ENCODE measurements around the gene SMIM43.

Gene SMIM43

GRCh38 chr4:121778991-121779628 is 14.1 kb upstream of the SMIM43 start:
- DNase-seq = no peak

- DNase-seq = no peak
Measured at GRCh38 chr4:121777625-121778024, 12.7 kb upstream of the SMIM43 start.

- DNase-seq = no peak
Measured at GRCh38 chr4:121776610-121777401, 11.8 kb upstream of the SMIM43 start.

- DNase-seq = no peak
Measured at GRCh38 chr4:121773883-121774282, 8.9 kb upstream of the SMIM43 start.

DNA sequence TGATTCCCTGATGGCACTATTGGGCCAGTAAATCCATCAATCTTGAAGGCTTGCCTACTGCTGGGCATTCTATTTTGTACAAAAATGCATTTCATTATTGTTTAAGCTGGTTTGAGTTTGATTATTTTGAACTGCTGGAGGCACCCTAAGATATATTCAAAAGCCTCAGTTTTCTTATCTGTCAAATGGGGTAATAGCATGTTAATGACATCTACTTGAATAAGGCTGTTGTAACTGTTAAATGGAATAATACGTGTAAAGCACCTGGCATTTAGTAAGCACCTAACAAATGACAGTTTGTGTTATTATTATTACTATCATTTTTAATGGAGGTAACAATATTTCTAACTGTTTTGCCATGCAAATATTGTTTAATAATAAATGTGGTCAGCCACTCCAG is 6.9 kb upstream of the SMIM43 start:
- no peak for DNase-seq

DNA sequence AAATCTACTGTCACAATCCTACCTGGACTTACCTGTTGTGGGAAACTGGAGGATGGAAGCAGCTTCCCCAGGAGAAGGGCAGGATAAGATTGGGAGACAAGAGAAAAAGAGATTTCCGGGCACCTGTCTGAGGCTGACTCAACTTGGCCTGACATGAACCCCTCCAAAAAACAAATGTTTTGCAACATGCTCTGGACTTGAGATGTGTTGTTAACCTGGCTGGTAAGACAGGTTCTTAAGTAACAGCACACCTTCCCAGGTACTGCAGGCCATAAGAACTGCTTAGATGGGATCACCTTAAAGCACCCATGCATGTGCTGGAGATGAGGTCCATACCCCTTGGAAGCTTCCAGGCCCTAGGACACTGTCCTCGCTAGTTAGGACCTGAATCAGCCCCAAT is 4.4 kb upstream of the SMIM43 start:
- DNase-seq = no peak

DNA sequence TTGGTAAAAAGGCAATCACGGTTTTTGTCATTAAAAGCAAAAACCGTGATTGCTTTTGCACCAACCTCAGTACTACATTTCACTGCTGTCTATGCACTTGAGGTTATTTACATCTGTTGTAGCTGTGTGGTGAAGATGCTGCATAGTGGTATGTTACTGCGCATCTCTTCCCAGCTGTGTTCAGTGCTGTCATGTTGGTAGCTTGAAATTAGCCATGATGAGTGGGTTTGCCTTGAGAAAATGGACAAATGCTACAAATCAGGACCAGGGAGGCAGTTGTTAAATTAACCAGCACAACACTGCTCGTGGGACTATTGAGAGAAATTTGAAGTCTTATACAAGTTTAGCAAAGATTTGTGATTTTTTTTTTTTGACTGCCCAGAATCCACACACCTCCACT is 2.2 kb upstream of the SMIM43 start:
- no peak for DNase-seq

GRCh38 chr4:121765971-121766538 is 1.1 kb upstream of the SMIM43 start:
- DNase-seq = no peak

DNA sequence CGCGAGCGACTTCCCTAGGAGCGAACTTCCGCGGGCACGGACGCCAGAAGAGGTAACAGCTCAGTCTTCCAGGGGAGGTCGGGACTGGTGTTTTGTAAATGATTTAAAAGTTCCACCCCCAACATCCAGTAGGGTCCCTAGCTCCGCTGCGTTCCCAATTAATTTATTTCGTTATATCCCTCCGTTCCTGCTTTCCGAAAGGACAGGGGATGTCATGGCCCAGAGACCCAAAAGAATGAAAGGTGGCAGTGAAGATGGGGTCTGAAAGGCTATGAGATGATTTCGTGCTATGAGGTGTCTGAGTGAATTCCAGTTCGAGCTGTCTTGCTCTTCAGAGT is 373 bp upstream of the SMIM43 start:
- no peak for DNase-seq

GRCh38 chr4:121764303-121764701 is 662 bp downstream of the SMIM43 start:
- DNase-seq = no peak

DNA sequence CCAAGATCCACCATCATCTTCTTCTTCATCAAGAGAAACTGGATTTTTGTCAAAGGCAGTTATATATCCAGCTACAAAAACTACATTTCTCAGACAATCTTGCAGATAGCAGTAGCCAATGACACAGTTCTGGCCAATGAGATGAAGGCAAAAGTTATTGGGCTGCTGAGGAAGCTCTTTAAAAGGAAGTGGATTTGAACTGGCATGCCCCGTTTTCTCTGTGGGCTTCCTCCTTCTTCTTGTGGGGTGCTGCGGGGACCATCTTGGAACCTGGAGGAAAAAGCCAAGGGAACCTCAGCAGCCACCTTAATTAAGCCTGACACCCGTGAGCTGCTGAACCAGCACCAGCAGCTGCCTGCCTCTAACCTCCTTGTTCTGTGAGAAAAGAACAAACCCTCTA is 4.8 kb downstream of the SMIM43 start:
- DNase-seq = no peak

DNA sequence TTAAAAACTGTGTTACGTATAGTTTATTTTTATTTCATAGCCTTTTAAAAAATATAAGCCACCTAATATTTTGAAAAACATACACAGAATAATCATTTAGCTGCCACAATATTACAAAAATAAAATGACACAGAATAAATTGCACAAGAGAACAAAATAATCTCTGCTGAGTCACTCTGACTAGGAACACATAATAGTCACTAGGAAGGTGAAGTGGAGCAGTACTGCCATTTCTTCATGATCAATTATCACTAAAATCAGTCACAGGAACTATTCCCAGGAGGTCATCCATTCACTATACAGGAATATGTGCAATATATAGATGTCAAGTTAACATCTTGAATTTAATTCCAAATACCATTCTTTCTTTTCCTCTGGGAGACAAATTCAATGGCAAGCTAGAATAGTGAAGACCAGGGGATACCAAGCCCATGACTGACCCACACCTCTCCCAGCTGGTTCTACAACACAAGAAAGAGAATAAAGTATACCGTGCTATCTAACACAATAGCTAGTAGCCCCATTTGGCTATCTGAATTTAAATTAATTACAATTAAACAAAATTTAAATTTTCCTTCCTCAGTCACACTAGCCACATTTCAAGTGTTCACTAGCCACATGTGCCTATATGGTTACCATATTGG is 5.9 kb downstream of the SMIM43 start:
- DNase-seq = no peak

DNA sequence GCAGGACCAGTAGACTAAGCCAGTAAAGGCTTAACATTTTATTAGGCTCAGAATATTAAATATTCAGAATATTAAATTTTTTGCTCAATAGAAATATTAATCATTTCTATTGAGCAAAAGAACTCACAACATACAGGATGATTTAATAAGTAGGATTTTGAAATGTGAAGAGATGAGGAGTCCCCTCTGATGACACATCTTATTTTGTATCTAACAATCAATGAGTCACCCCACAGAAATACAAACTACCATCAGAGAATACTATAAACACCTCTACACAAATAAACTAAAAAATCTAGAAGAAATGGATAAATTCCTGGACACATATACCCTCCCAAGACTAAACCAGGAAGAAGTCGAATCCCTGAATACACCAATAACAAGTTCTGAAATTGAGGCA is 12.8 kb downstream of the SMIM43 start:
- DNase-seq = peak; percentile 58

DNA sequence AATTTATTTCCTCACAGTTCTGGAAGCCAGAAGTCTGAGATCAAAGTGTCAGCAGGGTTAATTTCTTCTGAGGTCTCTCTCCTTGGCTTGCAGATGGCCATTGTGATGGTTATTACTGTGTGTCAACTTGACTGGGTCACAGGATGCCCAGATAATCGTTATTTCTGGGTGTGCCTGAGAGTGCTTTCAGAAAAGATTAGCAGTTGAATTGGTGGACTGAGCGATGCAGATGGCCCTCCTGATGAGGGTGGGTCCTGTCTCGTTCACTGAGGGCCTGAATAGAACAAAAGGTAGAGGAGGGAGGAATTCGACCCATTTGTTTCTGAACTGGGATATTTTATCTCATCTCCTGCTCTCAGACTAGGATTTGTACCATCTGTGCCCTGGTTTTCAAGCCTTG is 15.7 kb downstream of the SMIM43 start:
- no peak for DNase-seq

DNA sequence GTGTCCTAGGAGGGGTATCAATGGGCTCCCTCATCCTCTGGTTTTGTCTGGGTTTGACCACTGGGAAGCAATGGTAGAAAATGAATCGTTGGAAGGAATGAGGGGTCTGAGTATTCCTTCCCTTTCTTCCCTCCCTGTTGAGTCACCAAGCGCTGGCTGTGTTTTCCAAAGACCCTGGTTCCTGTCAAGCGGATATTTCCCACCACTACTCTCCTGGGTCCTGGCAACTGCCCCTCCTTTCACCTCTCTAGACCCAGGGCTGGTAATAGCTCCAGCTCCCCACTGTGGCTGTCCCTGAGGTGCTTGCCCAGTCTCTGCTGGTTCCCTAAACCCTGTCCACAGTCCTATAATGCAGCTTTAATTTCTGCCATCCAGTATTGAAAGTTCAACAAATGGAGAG is 22.2 kb downstream of the SMIM43 start:
- no peak for DNase-seq

- DNase-seq = no peak
Measured at GRCh38 chr4:121741751-121742150, 23.2 kb downstream of the SMIM43 start.

DNA sequence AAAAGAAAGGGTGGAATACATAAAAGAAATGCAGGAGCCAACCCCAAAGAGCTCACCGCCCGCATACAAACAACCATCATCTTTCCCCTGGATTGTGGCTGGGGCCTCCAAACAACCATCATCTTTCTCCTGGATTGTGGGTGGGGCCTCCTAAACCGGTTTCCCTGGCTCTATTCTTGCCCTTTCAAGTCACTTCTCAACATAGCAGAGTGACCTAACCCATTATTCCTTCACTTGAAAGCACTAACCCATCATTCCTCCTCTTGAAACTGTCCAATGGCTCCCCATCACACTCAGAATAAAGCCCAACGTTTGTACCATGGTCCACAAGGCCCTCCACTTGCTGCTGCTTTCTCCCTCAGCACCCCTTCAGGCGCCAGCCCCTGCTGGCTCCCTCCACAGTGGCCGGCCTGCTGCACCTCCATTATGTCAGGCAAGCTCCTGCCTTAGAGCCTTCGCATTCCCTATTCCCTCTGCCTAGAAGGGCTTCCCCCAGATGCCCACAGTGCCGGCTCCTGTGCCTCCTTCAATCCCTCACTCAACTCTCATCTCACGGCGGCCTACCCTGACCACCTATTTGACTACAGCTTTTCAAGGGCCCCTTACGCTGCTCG is 24.1 kb downstream of the SMIM43 start:
- DNase-seq = no peak

GRCh38 chr4:121739575-121739974 is 25.4 kb downstream of the SMIM43 start:
- DNase-seq = no peak

- DNase-seq = no peak
Measured at GRCh38 chr4:121738780-121739535, 26.0 kb downstream of the SMIM43 start.

GRCh38 chr4:121737846-121738554 is 27.0 kb downstream of the SMIM43 start:
- DNase-seq = no peak

DNA sequence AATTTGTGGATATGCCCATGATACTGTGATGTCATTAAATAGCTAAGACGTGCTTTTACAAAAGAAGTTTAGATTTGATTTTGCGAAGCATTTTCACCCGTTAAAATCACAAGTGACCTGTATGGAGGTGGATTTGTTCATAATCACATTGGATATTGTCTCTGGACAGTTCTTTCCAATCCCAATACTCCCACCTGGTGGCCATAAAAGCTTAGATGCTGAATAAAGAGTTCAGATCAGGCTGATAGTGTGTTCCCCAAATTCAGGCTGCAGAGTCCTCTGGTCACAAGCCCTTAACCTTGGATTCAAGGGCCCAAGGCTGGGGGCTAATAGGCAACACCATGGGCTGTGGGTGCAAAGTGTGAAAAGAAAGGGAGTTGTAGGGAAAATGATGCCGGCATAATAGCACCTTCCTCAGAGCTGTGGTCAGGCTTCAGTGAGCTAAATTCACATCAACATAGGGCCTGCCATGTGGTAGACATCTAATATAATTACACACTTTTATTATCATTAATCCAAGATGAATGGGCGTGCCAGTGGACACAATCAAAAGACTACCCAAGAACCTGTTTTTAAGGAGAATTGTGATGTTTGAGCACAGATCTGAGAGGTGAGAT is 28.1 kb downstream of the SMIM43 start:
- peak; percentile 65 for DNase-seq

- DNase-seq = no peak
Measured at GRCh38 chr4:121734571-121734970, 30.4 kb downstream of the SMIM43 start.

Data from EL (cell line).